ENCODE results near the gene SAAL1.
A peak's percentile ranks its signal among the peaks of the same experiment; 100 is the strongest.

SAAL1 gene

GRCh38 chr11:18115360-18116127 lies 9.7 kb upstream of the SAAL1 start:
- Histone ChIP-seq H3K27me3 (ENCODE audit: control insufficient read depth in 1 of 2, insufficient read depth in 2 of 2, low read length in 2 of 2) (peaks cover 2 to 8% of the 10 kb centered on the region in 2 donors), H3K9me3 (ENCODE audit: control insufficient read depth in 2 of 2, low read length in 2 of 2) (no peaks in the 10 kb centered on the region), H3K4me1 (ENCODE audit: control insufficient read depth, insufficient read depth, low read length) (peaks cover 3% of the 10 kb centered on the region), H3K27ac (ENCODE audit: low read length) (no peak overlapping the region), H3K9ac (ENCODE audit: low read length in 2 of 2) (no peak overlapping the region), H3K36me3 (ENCODE audit: control insufficient read depth in 2 of 2, insufficient read depth in 2 of 2, low read length in 2 of 2) (no peaks in the 10 kb centered on the region), H3K4me3 (ENCODE audit: low read length in 2 of 2) (no peak overlapping the region)

GRCh38 chr11:18111005-18111404 lies 5.1 kb upstream of the SAAL1 start:
- Histone ChIP-seq H3K9ac (ENCODE audit: low read length in 2 of 2) (no peak overlapping the region), H3K27me3 (ENCODE audit: control insufficient read depth in 1 of 2, insufficient read depth in 2 of 2, low read length in 2 of 2) (peaks cover 5 to 8% of the 10 kb centered on the region in 2 donors)

GRCh38 chr11:18108254-18108653 lies 2.4 kb upstream of the SAAL1 start:
- no peak overlapping the region for H3K27ac ChIP-seq (ENCODE audit: low read length)
- peaks cover 0 to 2% of the 10 kb centered on the region in 2 donors for H3K36me3 ChIP-seq (ENCODE audit: control insufficient read depth in 2 of 2, insufficient read depth in 2 of 2, low read length in 2 of 2)
- peaks cover 5% of the 10 kb centered on the region in 2 donors for H3K27me3 ChIP-seq (ENCODE audit: control insufficient read depth in 1 of 2, insufficient read depth in 2 of 2, low read length in 2 of 2)
- H3K4me3 ChIP-seq (ENCODE audit: low read length in 2 of 2) = no peak overlapping the region
- peaks cover 6% of the 10 kb centered on the region for H3K4me1 ChIP-seq (ENCODE audit: control insufficient read depth, insufficient read depth, low read length)
- no peaks in the 10 kb centered on the region for H3K9me3 ChIP-seq (ENCODE audit: control insufficient read depth in 2 of 2, low read length in 2 of 2)
- no peak overlapping the region for H3K9ac ChIP-seq (ENCODE audit: low read length in 2 of 2)

More at GRCh38 chr11:18111005-18111404, 5.1 kb upstream of the SAAL1 start:
- H3K36me3 ChIP-seq (ENCODE audit: control insufficient read depth in 2 of 2, insufficient read depth in 2 of 2, low read length in 2 of 2) = no peaks in the 10 kb centered on the region
- H3K4me1 ChIP-seq (ENCODE audit: control insufficient read depth, insufficient read depth, low read length) = peaks cover 3% of the 10 kb centered on the region
- no peak overlapping the region for H3K27ac ChIP-seq (ENCODE audit: low read length)
- no peak overlapping the region for H3K4me3 ChIP-seq (ENCODE audit: low read length in 2 of 2)
- no peaks in the 10 kb centered on the region for H3K9me3 ChIP-seq (ENCODE audit: control insufficient read depth in 2 of 2, low read length in 2 of 2)

GRCh38 chr11:18106688-18107087 lies 806 bp upstream of the SAAL1 start:
- peak overlapping the region; percentile 7 to 92 for H3K4me3 ChIP-seq (ENCODE audit: low read length in 2 of 2)
- H3K4me1 ChIP-seq (ENCODE audit: control insufficient read depth, insufficient read depth, low read length) = peaks cover 6% of the 10 kb centered on the region
- peaks cover 2 to 7% of the 10 kb centered on the region in 2 donors for H3K36me3 ChIP-seq (ENCODE audit: control insufficient read depth in 2 of 2, insufficient read depth in 2 of 2, low read length in 2 of 2)
- H3K27me3 ChIP-seq (ENCODE audit: control insufficient read depth in 1 of 2, insufficient read depth in 2 of 2, low read length in 2 of 2) = peaks cover 0 to 5% of the 10 kb centered on the region in 2 donors
- H3K9me3 ChIP-seq (ENCODE audit: control insufficient read depth in 2 of 2, low read length in 2 of 2) = no peaks in the 10 kb centered on the region
- H3K9ac ChIP-seq (ENCODE audit: low read length in 2 of 2) = no peak overlapping the region
- no peak overlapping the region for H3K27ac ChIP-seq (ENCODE audit: low read length)

- no peaks in the 10 kb centered on the region for H3K27me3 ChIP-seq (ENCODE audit: control insufficient read depth in 1 of 2, insufficient read depth in 2 of 2, low read length in 2 of 2)
- H3K9me3 ChIP-seq (ENCODE audit: control insufficient read depth in 2 of 2, low read length in 2 of 2) = no peaks in the 10 kb centered on the region
- H3K27ac ChIP-seq (ENCODE audit: low read length) = peak overlapping the region; percentile 18
- peak overlapping the region; percentile 84 to 92 for H3K4me3 ChIP-seq (ENCODE audit: low read length in 2 of 2)
- peaks cover 2 to 7% of the 10 kb centered on the region in 2 donors for H3K36me3 ChIP-seq (ENCODE audit: control insufficient read depth in 2 of 2, insufficient read depth in 2 of 2, low read length in 2 of 2)
- peaks cover 6% of the 10 kb centered on the region for H3K4me1 ChIP-seq (ENCODE audit: control insufficient read depth, insufficient read depth, low read length)
- peak overlapping the region; percentile 87 to 93 for H3K9ac ChIP-seq (ENCODE audit: low read length in 2 of 2)
Measured at GRCh38 chr11:18105086-18105801, 638 bp downstream of the SAAL1 start.

- Histone ChIP-seq H3K9me3 (ENCODE audit: control insufficient read depth in 2 of 2, low read length in 2 of 2) (no peaks in the 10 kb centered on the region), H3K4me3 (ENCODE audit: low read length in 2 of 2) (no peak overlapping the region), H3K36me3 (ENCODE audit: control insufficient read depth in 2 of 2, insufficient read depth in 2 of 2, low read length in 2 of 2) (peaks cover 4 to 10% of the 10 kb centered on the region in 2 donors), H3K4me1 (ENCODE audit: control insufficient read depth, insufficient read depth, low read length) (peaks cover 6% of the 10 kb centered on the region), H3K27ac (ENCODE audit: low read length) (no peak overlapping the region), H3K9ac (ENCODE audit: low read length in 2 of 2) (no peak overlapping the region), H3K27me3 (ENCODE audit: control insufficient read depth in 1 of 2, insufficient read depth in 2 of 2, low read length in 2 of 2) (no peaks in the 10 kb centered on the region)
Measured at GRCh38 chr11:18100926-18101656, 4.8 kb downstream of the SAAL1 start.

- Histone ChIP-seq H3K36me3 (ENCODE audit: control insufficient read depth in 2 of 2, insufficient read depth in 2 of 2, low read length in 2 of 2) (peaks cover 21 to 30% of the 10 kb centered on the region in 2 donors), H3K4me1 (ENCODE audit: control insufficient read depth, insufficient read depth, low read length) (no peaks in the 10 kb centered on the region), H3K4me3 (ENCODE audit: low read length in 2 of 2) (no peak overlapping the region), H3K9ac (ENCODE audit: low read length in 2 of 2) (no peak overlapping the region), H3K9me3 (ENCODE audit: control insufficient read depth in 2 of 2, low read length in 2 of 2) (no peaks in the 10 kb centered on the region), H3K27me3 (ENCODE audit: control insufficient read depth in 1 of 2, insufficient read depth in 2 of 2, low read length in 2 of 2) (no peaks in the 10 kb centered on the region), H3K27ac (ENCODE audit: low read length) (no peak overlapping the region)
Measured at GRCh38 chr11:18093959-18094358, 11.9 kb downstream of the SAAL1 start.

GRCh38 chr11:18091731-18092130 lies 14.2 kb downstream of the SAAL1 start:
- no peak overlapping the region for H3K27ac ChIP-seq (ENCODE audit: low read length)
- H3K27me3 ChIP-seq (ENCODE audit: control insufficient read depth in 1 of 2, insufficient read depth in 2 of 2, low read length in 2 of 2) = no peaks in the 10 kb centered on the region
- no peak overlapping the region for H3K9ac ChIP-seq (ENCODE audit: low read length in 2 of 2)
- H3K36me3 ChIP-seq (ENCODE audit: control insufficient read depth in 2 of 2, insufficient read depth in 2 of 2, low read length in 2 of 2) = peaks cover 24 to 41% of the 10 kb centered on the region in 2 donors
- no peaks in the 10 kb centered on the region for H3K4me1 ChIP-seq (ENCODE audit: control insufficient read depth, insufficient read depth, low read length)
- H3K4me3 ChIP-seq (ENCODE audit: low read length in 2 of 2) = no peak overlapping the region
- no peaks in the 10 kb centered on the region for H3K9me3 ChIP-seq (ENCODE audit: control insufficient read depth in 2 of 2, low read length in 2 of 2)

GRCh38 chr11:18088966-18089365 lies 16.9 kb downstream of the SAAL1 start:
- peaks cover 13 to 35% of the 10 kb centered on the region in 2 donors for H3K36me3 ChIP-seq (ENCODE audit: control insufficient read depth in 2 of 2, insufficient read depth in 2 of 2, low read length in 2 of 2)
- no peak overlapping the region for H3K9ac ChIP-seq (ENCODE audit: low read length in 2 of 2)

GRCh38 chr11:18088366-18088765 lies 17.5 kb downstream of the SAAL1 start:
- H3K36me3 ChIP-seq (ENCODE audit: control insufficient read depth in 2 of 2, insufficient read depth in 2 of 2, low read length in 2 of 2) = peaks cover 7 to 31% of the 10 kb centered on the region in 2 donors
- no peak overlapping the region for H3K4me3 ChIP-seq (ENCODE audit: low read length in 2 of 2)
- H3K9me3 ChIP-seq (ENCODE audit: control insufficient read depth in 2 of 2, low read length in 2 of 2) = no peaks in the 10 kb centered on the region
- no peaks in the 10 kb centered on the region for H3K4me1 ChIP-seq (ENCODE audit: control insufficient read depth, insufficient read depth, low read length)
- H3K27me3 ChIP-seq (ENCODE audit: control insufficient read depth in 1 of 2, insufficient read depth in 2 of 2, low read length in 2 of 2) = no peaks in the 10 kb centered on the region
- H3K9ac ChIP-seq (ENCODE audit: low read length in 2 of 2) = no peak overlapping the region
- H3K27ac ChIP-seq (ENCODE audit: low read length) = no peak overlapping the region

More at GRCh38 chr11:18088966-18089365, 16.9 kb downstream of the SAAL1 start:
- H3K4me3 ChIP-seq (ENCODE audit: low read length in 2 of 2) = no peak overlapping the region
- H3K27ac ChIP-seq (ENCODE audit: low read length) = no peak overlapping the region
- H3K9me3 ChIP-seq (ENCODE audit: control insufficient read depth in 2 of 2, low read length in 2 of 2) = no peaks in the 10 kb centered on the region
- no peaks in the 10 kb centered on the region for H3K27me3 ChIP-seq (ENCODE audit: control insufficient read depth in 1 of 2, insufficient read depth in 2 of 2, low read length in 2 of 2)
- H3K4me1 ChIP-seq (ENCODE audit: control insufficient read depth, insufficient read depth, low read length) = no peaks in the 10 kb centered on the region

Data from stomach smooth muscle (tissue), 2 donors.